Measurements from ENCODE around the gene MAEA.

DNA sequence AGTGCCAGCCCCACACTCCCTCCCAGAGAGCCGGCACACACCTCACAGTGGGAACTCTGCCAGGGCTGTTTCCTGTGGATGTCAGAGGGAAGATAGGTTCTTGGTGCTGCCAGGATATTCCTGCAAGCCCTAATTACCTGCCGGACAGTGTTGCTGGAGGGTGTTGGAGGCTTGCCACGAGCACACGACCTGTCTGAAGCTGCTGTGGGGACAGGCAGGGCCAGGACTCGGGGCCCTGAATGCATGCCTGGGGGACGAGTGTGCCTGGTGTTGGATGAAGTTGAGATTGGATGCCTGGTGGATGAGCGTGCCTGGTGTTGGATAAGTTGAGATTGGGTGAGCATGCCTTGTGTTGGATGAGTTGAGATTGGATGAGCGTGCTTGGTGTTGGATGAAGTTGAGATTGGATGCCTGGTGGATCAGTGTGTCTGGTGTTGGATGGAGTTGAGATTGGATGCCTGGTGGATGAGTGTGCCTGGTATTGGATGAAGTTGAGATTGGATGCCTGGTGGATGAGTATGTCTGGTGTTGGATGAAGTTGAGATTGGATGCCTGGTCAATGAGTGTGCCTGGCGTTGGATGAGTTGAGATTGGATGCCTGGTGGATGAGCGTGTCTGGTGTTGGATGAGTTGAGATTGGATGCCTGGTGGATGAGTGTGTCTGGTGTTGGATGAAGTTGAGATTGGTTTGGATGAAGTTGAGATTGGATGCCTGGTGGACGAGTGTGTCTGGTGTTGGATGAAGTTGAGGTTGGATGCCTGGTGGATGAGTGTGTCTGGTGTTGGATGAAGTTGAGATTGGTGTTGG, 34.1 kb downstream of the MAEA start:
- TF ChIP-seq GABPA (IDR thresholded peaks at IDR 0.05; ENCODE audit: borderline replicate concordance, insufficient read depth, low read length) (no peak), FOSL1 (IDR thresholded peaks at IDR 0.05; ENCODE audit: insufficient read depth, low read depth, low read length) (no peak), SAP30 (IDR thresholded peaks at IDR 0.05; ENCODE audit: insufficient read depth, insufficient replicate concordance, low read length) (no peak), CTCF (IDR thresholded peaks at IDR 0.05; ENCODE audit: control extremely low read depth in 1 of 3, insufficient read depth in 1 of 3, low read depth in 1 of 3, low read length in 3 of 3) (no peak), EP300 (IDR thresholded peaks at IDR 0.05; ENCODE audit: borderline replicate concordance in 1 of 2, low read depth in 2 of 2, low read length in 2 of 2) (no peak), EZH2 (IDR thresholded peaks at IDR 0.05; ENCODE audit: low read depth, low read length, severe bottlenecking) (no peak), KDM5A (IDR thresholded peaks at IDR 0.05; ENCODE audit: low read length) (no peak), POLR2A (IDR thresholded peaks at IDR 0.05; ENCODE audit: control extremely low read depth in 1 of 2, low read depth in 2 of 2, low read length in 2 of 2) (no peak), RAD21 (IDR thresholded peaks at IDR 0.05 in 1 of 2, conservative IDR thresholded peaks at IDR 0.05 in 1 of 2; ENCODE audit: low read depth in 2 of 2, low read length in 2 of 2) (no peak), EGR1 (IDR thresholded peaks at IDR 0.05; ENCODE audit: borderline replicate concordance, low read depth, low read length) (no peak)

Measured in H1 (cell line).